ENCODE results near the gene BID.

Gene BID

DNA sequence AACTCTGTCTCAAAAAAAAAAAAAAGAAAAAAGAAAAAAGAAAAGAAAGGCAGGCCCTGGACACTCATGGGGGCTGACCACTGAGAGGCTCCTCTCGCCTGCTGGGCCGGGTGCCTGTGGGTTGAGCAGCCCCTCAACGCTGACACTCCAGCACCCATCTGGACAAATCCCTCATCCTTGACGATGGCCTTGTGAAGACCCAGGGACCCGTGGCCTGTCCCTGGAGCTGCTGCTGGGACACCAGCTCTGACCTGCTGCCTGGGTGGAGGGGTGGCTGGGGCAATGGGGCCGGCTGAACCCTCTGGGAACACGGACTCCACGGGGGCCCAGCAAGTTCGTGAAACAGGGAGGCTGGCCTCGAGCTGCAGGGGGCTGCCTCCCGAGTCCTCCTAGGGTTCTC lies 10.5 kb upstream of the BID start:
- H3K4me2 ChIP-seq (ENCODE audit: insufficient read depth, low read length) = no peak overlapping the region
- H3K27ac ChIP-seq (ENCODE audit: low read length) = no peak overlapping the region
- H3K4me1 ChIP-seq (ENCODE audit: insufficient read depth, low read length) = peaks cover 31% of the 10 kb centered on the region
- no peak overlapping the region for H2AFZ ChIP-seq (ENCODE audit: low read depth, low read length)
- H3K4me3 ChIP-seq (ENCODE audit: low read depth in 1 of 2, low read length in 2 of 2) = no peak overlapping the region
- H4K20me1 ChIP-seq (ENCODE audit: insufficient read depth, low read length) = peaks cover 15% of the 10 kb centered on the region
- no peaks in the 10 kb centered on the region; the same call in 1 of the 2 replicates for H3K79me2 ChIP-seq (ENCODE audit: insufficient read depth, low read length)
- H3K36me3 ChIP-seq (ENCODE audit: insufficient read depth, low read length) = peaks cover 18% of the 10 kb centered on the region
- DNase-seq = no peak
- no peak for ATAC-seq (ENCODE audit: insufficient read depth, low read depth)
- peaks cover 2% of the 10 kb centered on the region for H3K9me3 ChIP-seq (ENCODE audit: insufficient read depth, low read length, severe bottlenecking)
- no peaks in the 10 kb centered on the region for H3K27me3 ChIP-seq (ENCODE audit: insufficient read depth, low read length, poor library complexity)
- TF ChIP-seq, protein P1, sequence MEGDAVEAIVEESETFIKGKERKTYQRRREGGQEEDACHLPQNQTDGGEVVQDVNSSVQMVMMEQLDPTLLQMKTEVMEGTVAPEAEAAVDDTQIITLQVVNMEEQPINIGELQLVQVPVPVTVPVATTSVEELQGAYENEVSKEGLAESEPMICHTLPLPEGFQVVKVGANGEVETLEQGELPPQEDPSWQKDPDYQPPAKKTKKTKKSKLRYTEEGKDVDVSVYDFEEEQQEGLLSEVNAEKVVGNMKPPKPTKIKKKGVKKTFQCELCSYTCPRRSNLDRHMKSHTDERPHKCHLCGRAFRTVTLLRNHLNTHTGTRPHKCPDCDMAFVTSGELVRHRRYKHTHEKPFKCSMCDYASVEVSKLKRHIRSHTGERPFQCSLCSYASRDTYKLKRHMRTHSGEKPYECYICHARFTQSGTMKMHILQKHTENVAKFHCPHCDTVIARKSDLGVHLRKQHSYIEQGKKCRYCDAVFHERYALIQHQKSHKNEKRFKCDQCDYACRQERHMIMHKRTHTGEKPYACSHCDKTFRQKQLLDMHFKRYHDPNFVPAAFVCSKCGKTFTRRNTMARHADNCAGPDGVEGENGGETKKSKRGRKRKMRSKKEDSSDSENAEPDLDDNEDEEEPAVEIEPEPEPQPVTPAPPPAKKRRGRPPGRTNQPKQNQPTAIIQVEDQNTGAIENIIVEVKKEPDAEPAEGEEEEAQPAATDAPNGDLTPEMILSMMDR (IDR thresholded peaks at IDR 0.05; ENCODE audit: borderline replicate concordance, extremely low read depth, low read length, poor library complexity, severe bottlenecking) = no peak
- TF ChIP-seq EZH2 (IDR thresholded peaks at IDR 0.05; ENCODE audit: borderline replicate concordance, low read depth, low read length, severe bottlenecking) = no peak
- H3K9ac ChIP-seq (ENCODE audit: low read depth, low read length) = no peak overlapping the region

DNA sequence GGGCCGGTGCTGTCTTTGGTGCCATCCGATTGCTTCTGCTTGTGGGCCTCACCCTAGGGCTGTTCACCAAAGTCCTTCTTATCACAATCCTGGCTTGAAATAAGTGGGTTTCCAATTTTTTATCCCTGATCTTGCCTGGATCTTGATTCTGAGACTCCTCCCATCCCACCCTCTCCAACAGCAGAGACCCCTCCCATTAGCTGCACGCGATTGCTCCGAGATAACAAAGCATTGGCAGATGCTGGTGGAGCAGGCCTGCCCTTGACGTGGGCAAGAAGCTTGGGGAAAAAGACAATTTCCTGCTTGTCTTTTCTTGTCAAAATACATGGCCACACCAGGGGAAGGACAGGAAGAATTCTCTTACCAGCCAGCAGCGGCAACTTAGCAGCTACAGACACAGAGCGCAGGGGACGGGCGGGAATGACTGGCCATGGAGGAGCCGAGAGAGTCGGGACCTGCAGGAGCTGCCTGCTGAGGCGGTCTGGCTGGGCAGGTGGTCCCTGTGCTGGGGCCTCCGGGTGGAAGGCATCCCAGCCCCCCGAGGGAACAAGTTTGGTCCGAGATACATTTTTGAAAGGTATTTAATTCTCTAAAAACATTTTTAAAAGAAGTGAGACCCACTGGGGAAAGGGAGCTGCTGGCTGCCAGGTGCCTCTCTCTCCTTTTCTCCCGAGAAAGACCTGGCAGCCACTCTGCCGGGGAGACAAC lies 9.7 kb upstream of the BID start:
- Histone ChIP-seq H3K4me2 (ENCODE audit: insufficient read depth, low read length) (no peak overlapping the region), H3K4me3 (ENCODE audit: low read depth in 1 of 2, low read length in 2 of 2) (no peak overlapping the region), H3K9ac (ENCODE audit: low read depth, low read length) (no peak overlapping the region), H2AFZ (ENCODE audit: low read depth, low read length) (no peak overlapping the region), H3K4me1 (ENCODE audit: insufficient read depth, low read length) (peaks cover 40% of the 10 kb centered on the region), H3K36me3 (ENCODE audit: insufficient read depth, low read length) (peaks cover 11% of the 10 kb centered on the region), H4K20me1 (ENCODE audit: insufficient read depth, low read length) (peaks cover 15% of the 10 kb centered on the region), H3K27me3 (ENCODE audit: insufficient read depth, low read length, poor library complexity) (no peaks in the 10 kb centered on the region), H3K9me3 (ENCODE audit: insufficient read depth, low read length, severe bottlenecking) (peaks cover 2% of the 10 kb centered on the region), H3K27ac (ENCODE audit: low read length) (no peak overlapping the region), H3K79me2 (ENCODE audit: insufficient read depth, low read length) (peaks cover 8% of the 10 kb centered on the region)
- ATAC-seq (ENCODE audit: insufficient read depth, low read depth) (no peak), DNase-seq (no peak)
- no peak for TF ChIP-seq EZH2 (IDR thresholded peaks at IDR 0.05; ENCODE audit: borderline replicate concordance, low read depth, low read length, severe bottlenecking)
- TF ChIP-seq, protein P1 (IDR thresholded peaks at IDR 0.05; ENCODE audit: borderline replicate concordance, extremely low read depth, low read length, poor library complexity, severe bottlenecking) = no peak

DNA sequence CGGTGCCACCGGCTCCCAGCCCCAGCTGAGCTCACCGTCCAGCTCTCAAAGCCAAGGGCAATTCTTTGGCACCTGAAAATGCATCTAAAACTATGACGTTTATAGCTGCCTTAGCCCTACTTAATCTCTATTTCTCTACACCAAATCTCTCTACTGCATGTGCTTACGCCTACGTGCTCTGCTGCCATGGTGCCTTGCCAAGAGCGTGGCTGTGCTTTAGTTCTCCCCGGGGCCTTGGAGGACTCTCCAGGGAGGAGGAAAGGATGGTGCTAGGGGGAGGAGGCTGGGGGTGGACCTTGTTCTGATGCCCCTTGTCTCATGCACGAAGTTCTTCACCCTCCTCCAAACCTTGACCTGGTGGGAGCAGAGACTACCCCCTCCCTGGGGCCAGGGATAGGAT lies 9.0 kb upstream of the BID start:
- DNase-seq = no peak
- Histone ChIP-seq H3K4me2 (ENCODE audit: insufficient read depth, low read length) (no peak overlapping the region), H3K9me3 (ENCODE audit: insufficient read depth, low read length, severe bottlenecking) (peaks cover 2% of the 10 kb centered on the region), H2AFZ (ENCODE audit: low read depth, low read length) (no peak overlapping the region), H3K27ac (ENCODE audit: low read length) (no peak overlapping the region), H3K9ac (ENCODE audit: low read depth, low read length) (no peak overlapping the region), H3K4me3 (ENCODE audit: low read depth in 1 of 2, low read length in 2 of 2) (no peak overlapping the region), H3K79me2 (ENCODE audit: insufficient read depth, low read length) (peaks cover 14% of the 10 kb centered on the region), H3K36me3 (ENCODE audit: insufficient read depth, low read length) (peaks cover 6% of the 10 kb centered on the region), H3K4me1 (ENCODE audit: insufficient read depth, low read length) (peaks cover 46% of the 10 kb centered on the region), H4K20me1 (ENCODE audit: insufficient read depth, low read length) (peaks cover 15% of the 10 kb centered on the region), H3K27me3 (ENCODE audit: insufficient read depth, low read length, poor library complexity) (no peaks in the 10 kb centered on the region)
- no peak for TF ChIP-seq EZH2 (IDR thresholded peaks at IDR 0.05; ENCODE audit: borderline replicate concordance, low read depth, low read length, severe bottlenecking)
- TF ChIP-seq, protein P1 (IDR thresholded peaks at IDR 0.05; ENCODE audit: borderline replicate concordance, extremely low read depth, low read length, poor library complexity, severe bottlenecking) = no peak
- ATAC-seq (ENCODE audit: insufficient read depth, low read depth) = no peak
